Astrocyte (in vitro differentiated cells and primary cell): ENCODE data around the gene TMTC1.

Source experiments
- EZH2 ChIP-seq: IDR thresholded peaks from 2 replicates; pipeline ENCODE4 v1.6.1; 2012; ENCODE audit warnings: mild to moderate bottlenecking, low read length, inconsistent platforms; ENCODE audit not compliant: insufficient read depth
- TF ChIP-seq, protein P1 (sequence below): IDR thresholded peaks from 2 replicates; pipeline ENCODE4 v1.5.1; 2011; ENCODE audit warnings: low read depth, mild to moderate bottlenecking, inconsistent platforms, low read length, moderate library complexity; ENCODE audit not compliant: insufficient read depth

- TF ChIP-seq, protein P1, sequence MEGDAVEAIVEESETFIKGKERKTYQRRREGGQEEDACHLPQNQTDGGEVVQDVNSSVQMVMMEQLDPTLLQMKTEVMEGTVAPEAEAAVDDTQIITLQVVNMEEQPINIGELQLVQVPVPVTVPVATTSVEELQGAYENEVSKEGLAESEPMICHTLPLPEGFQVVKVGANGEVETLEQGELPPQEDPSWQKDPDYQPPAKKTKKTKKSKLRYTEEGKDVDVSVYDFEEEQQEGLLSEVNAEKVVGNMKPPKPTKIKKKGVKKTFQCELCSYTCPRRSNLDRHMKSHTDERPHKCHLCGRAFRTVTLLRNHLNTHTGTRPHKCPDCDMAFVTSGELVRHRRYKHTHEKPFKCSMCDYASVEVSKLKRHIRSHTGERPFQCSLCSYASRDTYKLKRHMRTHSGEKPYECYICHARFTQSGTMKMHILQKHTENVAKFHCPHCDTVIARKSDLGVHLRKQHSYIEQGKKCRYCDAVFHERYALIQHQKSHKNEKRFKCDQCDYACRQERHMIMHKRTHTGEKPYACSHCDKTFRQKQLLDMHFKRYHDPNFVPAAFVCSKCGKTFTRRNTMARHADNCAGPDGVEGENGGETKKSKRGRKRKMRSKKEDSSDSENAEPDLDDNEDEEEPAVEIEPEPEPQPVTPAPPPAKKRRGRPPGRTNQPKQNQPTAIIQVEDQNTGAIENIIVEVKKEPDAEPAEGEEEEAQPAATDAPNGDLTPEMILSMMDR = no peak
- TF ChIP-seq EZH2 = no peak
Measured at GRCh38 chr12:29534935-29535334, 248.8 kb downstream of the TMTC1 start.
